Measurements from ENCODE around the gene HS6ST3. TPM values are rescaled to one million over a fixed set of nuclear protein-coding genes. Genes with fewer than 3 reads are reported as not detected.

Gene HS6ST3
- total and polyA plus RNA-seq, 2 of the 13 experiments (the other 11 are each of a cell fraction or from before 2014, with no cell fraction given) = not detected

- WGBS (ENCODE audit: low lambda C conversion rate) = 13% methylated on average over 2 of the region's 4 CpGs
- ATAC-seq (no peak), FAIRE-seq (no peak), DNase-seq (ENCODE audit: low spot score) (no peak)
- no peak overlapping the region for H2AFZ ChIP-seq (ENCODE audit: low read length)
- no peaks in the 10 kb centered on the region for H3K79me2 ChIP-seq (ENCODE audit: insufficient read depth, low read length)
- in situ Hi-C loops (cut with HindIII; ENCODE audit: extremely low pct_ligation_motif_present, low pct_unique_long_range_greater_than_20kb) (loop anchor here (10.0 kb wide), 2 partner anchors 671 to 781 kb away; no protein-coding TSS in a partner anchor), intact Hi-C loops (cut with micrococcal nuclease; ENCODE audit: unreplicated experiment) (no loop called here)
- no peaks in the 10 kb centered on the region for H3K4me1 ChIP-seq (ENCODE audit: insufficient read depth, low read length)
- no peak overlapping the region for H3K27ac ChIP-seq (ENCODE audit: extremely low read length, insufficient read depth, low read length)
- no peaks in the 10 kb centered on the region for H3K36me3 ChIP-seq (replicated peaks in 1 of 2; ENCODE audit: control insufficient read depth in 1 of 2, insufficient read depth in 2 of 2, low read length in 2 of 2)
- H3K9ac ChIP-seq (ENCODE audit: insufficient read depth, low read depth, low read length) = no peak overlapping the region
- H3K9me3 ChIP-seq (ENCODE audit: low read length) = 0 out of 2 replicates have a peak, but pooled peaks cover 5% of the 10 kb centered on the region
- CTCF ChIA-PET (ENCODE audit: low intra/inter-chr PET ratio, low total read pairs) = no interaction called here
- TF ChIP-seq ZNF629 (CRISPR knock-in tag; conservative IDR thresholded peaks at IDR 0.05) (no peak), ZGPAT (CRISPR knock-in tag; IDR thresholded peaks at IDR 0.05) (no peak), PRPF4 (IDR thresholded peaks at IDR 0.05; ENCODE audit: low read depth, low read length, poor library complexity, severe bottlenecking) (no peak), ZFP90 (CRISPR knock-in tag; IDR thresholded peaks at IDR 0.05; ENCODE audit: borderline replicate concordance) (no peak), ZNF616 (CRISPR knock-in tag; IDR thresholded peaks at IDR 0.05; ENCODE audit: low read depth) (no peak), ZNF567 (CRISPR knock-in tag; IDR thresholded peaks at IDR 0.05; ENCODE audit: borderline replicate concordance) (no peak), SAFB2 (CRISPR knock-in tag; IDR thresholded peaks at IDR 0.05; ENCODE audit: borderline replicate concordance, low read depth) (no peak), ZNF749 (CRISPR knock-in tag; IDR thresholded peaks at IDR 0.05; ENCODE audit: borderline replicate concordance) (no peak), ZNF230 (CRISPR knock-in tag; IDR thresholded peaks at IDR 0.05) (no peak), ZNF337 (CRISPR knock-in tag; IDR thresholded peaks at IDR 0.05; ENCODE audit: borderline replicate concordance, low read depth) (no peak), CREM (IDR thresholded peaks at IDR 0.05) (no peak), CREM (CRISPR knock-in tag; IDR thresholded peaks at IDR 0.05) (no peak)
- TF ChIP-seq, protein P1, sequence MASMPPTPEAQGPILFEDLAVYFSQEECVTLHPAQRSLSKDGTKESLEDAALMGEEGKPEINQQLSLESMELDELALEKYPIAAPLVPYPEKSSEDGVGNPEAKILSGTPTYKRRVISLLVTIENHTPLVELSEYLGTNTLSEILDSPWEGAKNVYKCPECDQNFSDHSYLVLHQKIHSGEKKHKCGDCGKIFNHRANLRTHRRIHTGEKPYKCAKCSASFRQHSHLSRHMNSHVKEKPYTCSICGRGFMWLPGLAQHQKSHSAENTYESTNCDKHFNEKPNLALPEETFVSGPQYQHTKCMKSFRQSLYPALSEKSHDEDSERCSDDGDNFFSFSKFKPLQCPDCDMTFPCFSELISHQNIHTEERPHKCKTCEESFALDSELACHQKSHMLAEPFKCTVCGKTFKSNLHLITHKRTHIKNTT (CRISPR knock-in tag; IDR thresholded peaks at IDR 0.05) = no peak
- TF ChIP-seq, protein P2, sequence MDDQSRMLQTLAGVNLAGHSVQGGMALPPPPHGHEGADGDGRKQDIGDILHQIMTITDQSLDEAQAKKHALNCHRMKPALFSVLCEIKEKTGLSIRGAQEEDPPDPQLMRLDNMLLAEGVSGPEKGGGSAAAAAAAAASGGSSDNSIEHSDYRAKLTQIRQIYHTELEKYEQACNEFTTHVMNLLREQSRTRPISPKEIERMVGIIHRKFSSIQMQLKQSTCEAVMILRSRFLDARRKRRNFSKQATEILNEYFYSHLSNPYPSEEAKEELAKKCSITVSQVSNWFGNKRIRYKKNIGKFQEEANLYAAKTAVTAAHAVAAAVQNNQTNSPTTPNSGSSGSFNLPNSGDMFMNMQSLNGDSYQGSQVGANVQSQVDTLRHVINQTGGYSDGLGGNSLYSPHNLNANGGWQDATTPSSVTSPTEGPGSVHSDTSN (CRISPR knock-in tag; IDR thresholded peaks at IDR 0.05; ENCODE audit: borderline replicate concordance) = no peak
- TF ChIP-seq, protein P3, sequence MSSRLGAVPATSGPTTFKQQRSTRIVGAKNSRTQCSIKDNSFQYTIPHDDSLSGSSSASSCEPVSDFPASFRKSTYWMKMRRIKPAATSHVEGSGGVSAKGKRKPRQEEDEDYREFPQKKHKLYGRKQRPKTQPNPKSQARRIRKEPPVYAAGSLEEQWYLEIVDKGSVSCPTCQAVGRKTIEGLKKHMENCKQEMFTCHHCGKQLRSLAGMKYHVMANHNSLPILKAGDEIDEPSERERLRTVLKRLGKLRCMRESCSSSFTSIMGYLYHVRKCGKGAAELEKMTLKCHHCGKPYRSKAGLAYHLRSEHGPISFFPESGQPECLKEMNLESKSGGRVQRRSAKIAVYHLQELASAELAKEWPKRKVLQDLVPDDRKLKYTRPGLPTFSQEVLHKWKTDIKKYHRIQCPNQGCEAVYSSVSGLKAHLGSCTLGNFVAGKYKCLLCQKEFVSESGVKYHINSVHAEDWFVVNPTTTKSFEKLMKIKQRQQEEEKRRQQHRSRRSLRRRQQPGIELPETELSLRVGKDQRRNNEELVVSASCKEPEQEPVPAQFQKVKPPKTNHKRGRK (CRISPR knock-in tag; IDR thresholded peaks at IDR 0.05) = no peak
- no TSS peak for BruUV-seq (replicated peaks)
- POLR2A ChIA-PET = no interaction called here
- no peaks in the 10 kb centered on the region for H3K27me3 ChIP-seq (ENCODE audit: control insufficient read depth in 1 of 2, insufficient read depth in 2 of 2, low read length in 2 of 2)
- H3K4me3 ChIP-seq (replicated peaks in 1 of 3; ENCODE audit: insufficient read depth in 1 of 3, low read depth in 2 of 3, low read length in 3 of 3) = no peak overlapping the region
- no peak overlapping the region for H3K4me2 ChIP-seq (ENCODE audit: low read depth, low read length)
- H4K20me1 ChIP-seq (ENCODE audit: insufficient read depth, low read length) = no peaks in the 10 kb centered on the region
Measured at GRCh38 chr13:96816261-96816660, 726.4 kb downstream of the HS6ST3 start.
